GM12878 (cell line): Measurements from ENCODE around the gene F7. TPM values are rescaled to one million over a fixed set of nuclear protein-coding genes. Genes with fewer than 3 reads are reported as not detected.

Experiments used
- ATAC-seq: fragments of 200-7000 bp; cut with Tn5 transposase; 3 replicates; pipeline ENCODE4 v1.9.1; 2020; ENCODE audit warnings: mild to moderate bottlenecking, moderate library complexity
- BruUV-seq: library from RNA; stranded (reverse); fragments of 400-500 nt; replicated peaks from 2 replicates; lab custom pipeline; 2021; lab: Mats Ljungman, UMichigan
- CTCF ChIA-PET: fragments of 300-600 bp; sonication (Branson Sonifier 250); formaldehyde crosslinking; extraction: SDS; loops from one replicate; lab custom pipeline; 2021; ENCODE audit warnings: inconsistent platforms; lab: Yijun Ruan, JAX
- POLR2A ChIA-PET: fragments of 350-600 bp; formaldehyde crosslinking; extraction: SDS; loops from one replicate; lab custom pipeline; 2021; ENCODE audit warnings: inconsistent platforms; lab: Charles Lee
- RAD21 ChIA-PET: fragments of 300-600 bp; sonication (Branson Sonifier 250); formaldehyde crosslinking; loops from one replicate; lab custom pipeline; 2023; ENCODE audit warnings: antibody characterized with exemption; ENCODE audit not compliant: unreplicated experiment; lab: Charles Lee
- SMC1A ChIA-PET: fragments of 300-600 bp; sonication (Branson Sonifier 250); formaldehyde crosslinking; loops from one replicate; lab custom pipeline; 2023; ENCODE audit not compliant: unreplicated experiment, uncharacterized antibody; lab: Charles Lee
- DNase-seq: peaks from one replicate; pipeline ENCODE4 v3.0.0-alpha.2; 2011; ENCODE audit warnings: low read depth, low spot score
- FAIRE-seq: peaks from 3 replicates; lab custom pipeline; 2011; peaks lifted over from hg19 to GRCh38; lab: Jason Lieb, UNC
- H2AFZ ChIP-seq: 2 replicates; pipeline ENCODE4 v1.6.0; 2011; ENCODE audit warnings: low read depth, low read length, control low read depth; ENCODE audit not compliant: control insufficient read depth
- H3K27ac ChIP-seq: 2 replicates; pipeline ENCODE4 v1.5.1; 2011; ENCODE audit warnings: control low read depth; ENCODE audit not compliant: control insufficient read depth, insufficient read depth
- H3K27me3 ChIP-seq, 2 experiments: replicated peaks in 1 of 2; 2 replicates each; pipeline versions ENCODE4 v1.6.0 to v1.6.1; 2011; ENCODE audit warnings: low read length in 1 of 2; ENCODE audit not compliant: control insufficient read depth in 2 of 2, insufficient read depth in 2 of 2
- H3K36me3 ChIP-seq, 2 experiments: 2 replicates each; pipeline ENCODE4 v1.5.1; 2011; ENCODE audit warnings: low read length in 1 of 2; ENCODE audit not compliant: control insufficient read depth in 2 of 2, insufficient read depth in 2 of 2
- H3K4me1 ChIP-seq: 2 replicates; pipeline ENCODE4 v1.6.1; 2011; ENCODE audit warnings: mild to moderate bottlenecking, low read length, moderate library complexity, mixed read lengths; ENCODE audit not compliant: control insufficient read depth, insufficient read depth
- H3K4me2 ChIP-seq: 2 replicates; pipeline ENCODE4 v1.6.0; 2011; ENCODE audit warnings: control low read depth; ENCODE audit not compliant: control insufficient read depth, insufficient read depth
- H3K4me3 ChIP-seq: fragments of 200-600 bp; sonication (generic); 2 replicates; pipeline ENCODE4 v1.5.1; 2016
- H3K79me2 ChIP-seq: 2 replicates; pipeline ENCODE4 v1.6.0; 2011; ENCODE audit warnings: low read length; ENCODE audit not compliant: control insufficient read depth, insufficient read depth
- H3K9ac ChIP-seq: 2 replicates; pipeline ENCODE4 v1.8.0; 2011; ENCODE audit warnings: low read length, control low read depth, mixed read lengths; ENCODE audit not compliant: control insufficient read depth, insufficient read depth
- H3K9me3 ChIP-seq: replicated peaks from 3 replicates; pipeline ENCODE4 v1.5.1; 2011; ENCODE audit warnings: mild to moderate bottlenecking, low read length; ENCODE audit not compliant: control insufficient read depth, insufficient read depth
- H4K20me1 ChIP-seq: 2 replicates; pipeline ENCODE4 v1.6.0; 2011; ENCODE audit not compliant: control insufficient read depth, insufficient read depth
- CHD2 ChIP-seq: IDR thresholded peaks from 2 replicates; pipeline ENCODE4 v1.6.1; 2011; ENCODE audit warnings: low read depth, low read length, improper control_type of control experiment, borderline replicate concordance
- EGR1 ChIP-seq, 2 experiments: IDR thresholded peaks; 1 replicate in 1 of 2; 2 replicates in 1 of 2; pipeline ENCODE4 v1.6.1; 2011 to 2012; ENCODE audit warnings: low read depth in 2 of 2, low read length in 2 of 2, borderline replicate concordance in 1 of 2, mild to moderate bottlenecking in 1 of 2, moderate library complexity in 1 of 2
- MLLT1 ChIP-seq: fragments of 450-650 bp; IDR thresholded peaks from 2 replicates; pipeline ENCODE4 v1.6.1; 2016; ENCODE audit warnings: mild to moderate bottlenecking
- REST ChIP-seq: IDR thresholded peaks from 2 replicates; pipeline ENCODE4 v1.6.1; 2012; ENCODE audit warnings: mild to moderate bottlenecking, low read depth, low read length
- USF2 ChIP-seq: IDR thresholded peaks from 2 replicates; pipeline ENCODE4 v1.6.1; 2011; ENCODE audit warnings: low read depth, low read length, improper control_type of control experiment, borderline replicate concordance
- YBX1 ChIP-seq: fragments of 450-650 bp; IDR thresholded peaks from 2 replicates; pipeline ENCODE4 v1.6.1; 2016; ENCODE audit warnings: antibody characterized with exemption
- ZNF687 ChIP-seq: fragments of 450-650 bp; IDR thresholded peaks from 2 replicates; pipeline ENCODE4 v1.6.1; 2017; ENCODE audit warnings: mild to moderate bottlenecking, moderate library complexity
- WGBS: methylation state at CpG from one replicate; pipeline ENCODE4 v1.1.6; 2016; ENCODE audit warnings: low lambda C conversion rate; ENCODE audit not compliant: insufficient replicate concordance, insufficient coverage; ENCODE audit errors: missing lambda C conversion rate; 5-methylcytosine and 5-hydroxymethylcytosine counted together
- in situ Hi-C: fragments of 300-500 bp; cut with MboI; formaldehyde crosslinking; loops from 9 replicates; pipeline ENCODE4 v1.14.3; 2018; ENCODE audit warnings: mixed read lengths
- intact Hi-C: fragments of 100-400 bp; cut with micrococcal nuclease; formaldehyde crosslinking; loops from one replicate; pipeline ENCODE4 v1.14.2; 2022; ENCODE audit not compliant: unreplicated experiment
- polyA plus RNA-seq, 11 experiments: library from polyadenylated mRNA; depleted of rRNA in 4 of 11; unstranded in 6 of 11; stranded (reverse) in 5 of 11; fragments of >200 nt; fragmentation: Nextera tagmentation in 4 of 11; fragmentation: Illumina TruSeq in 1 of 11; extraction: Ambion mirVana in 4 of 11; extraction: Trizol in 1 of 11; gene quantifications; 1 replicate in 1 of 11; 2 replicates in 10 of 11; pipeline versions ENCODE4 v1.2.1 to v1.2.3, GENCODE V29; 2011 to 2016; ENCODE audit warnings: inconsistent platforms in 2 of 11, missing spikeins in 2 of 11, low read depth in 1 of 11
- total RNA-seq, 4 experiments: library from RNA; depleted of rRNA in 3 of 4; stranded (reverse); fragments of >200 nt in 3 of 4; fragmentation: Illumina TruSeq in 1 of 4; extraction: Trizol in 1 of 4; gene quantifications; 2 replicates each; pipeline versions ENCODE4 v1.2.1 to v1.2.3, GENCODE V29; 2013 to 2021

The F7 gene
- total and polyA plus RNA-seq, 10 of the 15 experiments (the other 5 are each of a cell fraction or from before 2014, with no cell fraction given): not detected

GRCh38 chr13:113065406-113066141 is 40.0 kb upstream of the F7 start:
- DNase-seq (no peak), FAIRE-seq (no peak), ATAC-seq (no peak)
- Histone ChIP-seq H3K79me2 (no peaks in the 10 kb centered on the region), H3K36me3 (no peaks in the 10 kb centered on the region), H3K9me3 (no peaks in the 10 kb centered on the region), H4K20me1 (no peaks in the 10 kb centered on the region), H3K27ac (no peak overlapping the region), H3K4me2 (no peak overlapping the region), H3K4me3 (no peak overlapping the region), H3K4me1 (no peaks in the 10 kb centered on the region), H3K9ac (no peak overlapping the region), H3K27me3 (no peaks in the 10 kb centered on the region), H2AFZ (no peak overlapping the region)
- ChIA-PET SMC1A (no interaction called here), RAD21 (no interaction called here), POLR2A (no interaction called here), CTCF (interaction anchor here (0.6 kb wide), 1 partner anchor 250 kb away, joined by 3 read pairs; no protein-coding TSS in a partner anchor)
- TF ChIP-seq CHD2 (no peak), USF2 (no peak), MLLT1 (no peak), ZNF687 (no peak), EGR1 (IDR thresholded peaks at IDR 0.05; ENCODE audit: borderline replicate concordance in 1 of 2, low read depth in 2 of 2, low read length in 2 of 2) (no peak), YBX1 (no peak), REST (no peak)
- no TSS peak for BruUV-seq
- intact Hi-C loops (no loop called here), in situ Hi-C loops (no loop called here)
- WGBS: 39% methylated on average over 26 of the region's 29 CpGs
